Activated CD4-positive, CD25-positive, alpha-beta regulatory T cell (primary cell): ENCODE measurements around the gene ZNF441.
"Not testable (repeated sequence)": the region's sequence is repeated elsewhere in the genome, so short reads cannot be mapped to it uniquely, and the experiment has no call there.

Experiments used
- DNase-seq, 4 experiments: peaks; one replicate each; lab custom pipeline; 2025; lab: John Stamatoyannopoulos, UW

ZNF441 gene

GRCh38 chr19:11766597-11767591 is at the start of gene ZNF441:
Gene ZNF441, plus strand, starts transcription at chr19:11767000. Its CDS starts 194 bp downstream, at chr19:11767194.
- peak; percentile 77 to 92 (median 78) for DNase-seq

GRCh38 chr19:11721681-11722080 is 45.1 kb upstream of the ZNF441 start:
- DNase-seq: no peak

DNA sequence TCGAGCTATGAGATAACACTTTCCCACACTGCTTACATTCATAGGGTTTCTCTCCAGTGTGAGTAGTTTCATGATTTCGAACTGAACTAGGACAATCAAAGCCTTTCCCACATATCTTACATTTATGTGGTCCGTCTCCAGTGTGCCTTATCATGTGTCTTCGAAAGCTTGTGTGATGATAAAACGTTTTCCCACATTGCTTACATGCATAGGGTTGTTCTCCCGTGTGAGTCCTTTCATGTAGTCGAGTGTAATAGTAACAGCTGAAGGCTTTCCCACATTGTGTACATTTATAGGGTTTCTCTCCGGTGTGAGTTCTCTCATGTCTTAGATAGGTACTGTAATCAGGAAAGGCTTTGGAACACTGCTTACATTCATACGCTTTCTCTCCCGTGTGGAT is 44.4 kb upstream of the ZNF441 start:
- no peak for DNase-seq

- no peak for DNase-seq
These were observed 37.2 kb upstream of the ZNF441 start for GRCh38 chr19:11729586-11729985.

DNA sequence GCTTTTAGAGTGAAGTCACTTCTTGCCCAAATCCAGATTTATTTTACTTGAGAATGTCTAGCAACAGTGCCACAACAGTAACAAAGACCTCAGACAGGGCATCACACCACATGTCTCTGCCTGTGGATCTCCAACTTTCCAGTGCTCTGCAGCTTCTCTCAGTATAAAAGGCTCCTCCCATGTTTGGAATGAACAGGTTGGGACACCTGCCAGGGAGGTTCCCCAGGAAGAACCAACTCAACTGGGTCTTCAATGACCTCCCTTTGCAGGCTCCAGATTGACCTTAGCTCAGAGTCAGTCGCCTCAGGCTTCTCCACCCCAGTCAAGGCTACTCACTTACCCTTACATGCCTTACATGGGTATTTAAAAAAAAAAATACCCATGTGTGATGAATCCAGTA is 31.4 kb upstream of the ZNF441 start:
- no peak for DNase-seq

GRCh38 chr19:11736696-11737095 is 30.1 kb upstream of the ZNF441 start:
- DNase-seq: no peak

GRCh38 chr19:11737964-11738745 is 28.6 kb upstream of the ZNF441 start:
- DNase-seq: peak in 3 of 4 experiments; percentile 8 to 34 (median 25)

DNA sequence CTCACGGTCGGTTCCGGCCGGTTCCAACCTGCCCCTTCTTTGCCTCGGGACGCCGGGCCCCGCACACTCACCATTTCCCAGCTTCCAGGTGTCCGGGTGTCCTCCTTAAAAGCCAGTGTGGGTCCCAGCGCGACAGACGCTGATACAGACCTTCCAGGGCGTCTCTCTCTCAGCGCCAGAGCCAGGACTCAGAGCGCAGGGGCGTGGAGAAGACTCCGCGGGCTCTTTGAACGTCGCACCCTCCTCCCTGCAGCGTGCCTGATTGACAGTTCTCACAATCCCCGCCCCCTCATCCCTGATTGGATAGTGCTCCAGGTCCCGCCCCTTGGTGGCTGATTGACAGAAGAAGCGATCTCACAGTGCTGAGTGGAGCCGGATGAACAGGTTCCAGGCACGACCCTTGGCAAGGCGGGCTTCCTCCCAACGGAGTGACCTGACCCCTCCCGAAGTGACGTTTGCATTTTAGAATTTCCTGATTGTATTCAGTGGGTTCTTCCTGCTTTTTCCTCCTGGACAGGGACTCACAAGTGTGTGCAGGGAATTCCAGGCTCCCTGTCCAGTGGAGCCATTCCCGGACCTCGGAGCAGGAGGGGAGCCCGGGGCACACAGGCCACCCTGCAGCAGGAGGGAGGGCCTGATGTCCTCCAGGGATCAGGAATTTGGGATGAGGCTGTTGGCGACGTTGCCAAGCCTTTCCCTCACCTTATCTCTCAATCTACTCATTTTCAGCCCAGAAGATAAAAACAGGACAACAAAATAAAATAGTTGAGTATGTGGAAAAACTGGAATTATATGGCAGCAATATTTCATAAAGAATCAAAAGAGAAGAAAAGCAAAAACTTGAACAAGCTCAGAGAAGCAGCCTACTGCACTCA is 27.8 kb upstream of the ZNF441 start, which contains the start of gene ZNF823:
ZNF823 (minus strand) TSS at position 201 of the 875 bp plus-strand sequence; CDS start at position 74, 127 bp downstream.
- DNase-seq: peak; percentile 86 to 95 (median 88)

DNA sequence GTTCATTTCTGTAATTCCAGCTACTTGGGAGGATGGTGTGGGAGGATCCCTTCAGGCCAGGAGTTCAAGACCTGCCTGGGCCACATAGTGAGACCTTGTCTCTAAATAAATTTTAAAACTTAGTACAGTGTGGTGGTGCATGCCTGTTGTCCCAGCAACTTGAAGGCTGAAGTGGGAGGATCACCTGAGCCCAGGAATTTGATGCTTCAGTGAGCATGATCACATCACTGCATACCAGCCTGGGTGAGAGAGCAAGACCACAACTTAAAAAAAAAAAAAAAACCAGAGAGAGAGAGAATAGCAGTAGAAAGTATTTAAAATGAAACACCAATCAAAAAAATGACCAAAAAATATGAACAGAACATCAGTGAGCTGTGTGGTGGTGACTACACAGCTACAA is 20.9 kb upstream of the ZNF441 start:
- no peak for DNase-seq

DNA sequence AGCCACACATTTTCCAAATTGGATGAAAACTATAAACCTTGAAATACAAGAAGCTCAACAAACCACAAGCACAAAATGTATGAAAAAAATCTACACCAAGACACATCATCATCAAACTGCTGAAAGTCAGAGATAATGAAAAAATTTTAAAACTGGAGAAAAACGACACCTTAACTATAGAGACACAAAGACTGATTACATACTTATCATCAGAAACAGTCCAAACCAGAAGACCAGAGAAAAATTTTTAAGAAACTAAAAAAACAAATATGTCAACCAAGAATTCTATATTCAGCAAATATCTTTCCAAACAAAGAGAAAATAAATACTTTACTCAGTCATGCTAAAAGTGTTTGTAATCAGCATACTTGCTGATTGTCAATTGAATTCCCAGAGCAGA is 19.5 kb upstream of the ZNF441 start:
- DNase-seq: no peak

DNA sequence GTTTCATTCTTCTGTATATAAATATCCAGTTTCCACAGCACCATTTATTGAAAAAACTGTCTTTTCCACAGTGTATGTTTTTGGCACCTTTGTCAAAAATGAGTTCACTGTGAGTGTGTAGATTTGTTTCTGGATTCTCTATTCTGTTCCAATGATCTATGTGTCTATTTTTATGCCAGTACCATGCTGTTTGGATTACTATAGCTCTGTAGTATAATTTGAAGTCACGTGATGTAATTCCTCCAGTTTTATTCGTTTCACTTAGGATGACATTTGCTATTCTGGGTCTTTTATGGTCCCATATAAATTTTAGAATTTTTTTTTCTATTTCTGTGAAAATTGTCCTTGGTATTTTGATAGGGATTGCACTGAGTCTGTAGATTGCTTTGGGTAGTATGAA is 17.0 kb upstream of the ZNF441 start:
- DNase-seq: no peak

DNA sequence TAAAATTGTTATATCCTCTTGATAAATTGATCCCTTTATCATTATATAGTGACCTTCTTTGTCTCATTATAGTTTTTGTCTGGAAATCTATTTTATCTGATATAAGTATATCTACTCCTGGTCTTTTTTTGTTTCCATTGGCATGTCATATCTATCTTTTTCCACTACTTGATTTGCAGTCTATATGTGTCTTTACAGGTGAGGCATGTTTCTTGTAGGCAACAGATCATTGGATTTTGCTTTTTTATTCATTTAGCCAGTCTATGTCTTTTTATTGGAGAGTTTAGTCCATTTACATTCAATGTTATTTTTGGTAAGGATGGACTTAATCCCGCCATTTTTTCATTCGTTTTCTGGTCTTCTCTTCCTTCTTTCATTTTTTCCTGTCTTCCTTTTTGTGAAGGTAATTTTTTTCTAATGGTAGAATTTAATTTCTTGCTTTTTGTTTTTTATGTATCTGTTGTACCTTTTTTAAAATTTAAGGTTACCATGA is 14.5 kb upstream of the ZNF441 start:
- DNase-seq: no peak

DNA sequence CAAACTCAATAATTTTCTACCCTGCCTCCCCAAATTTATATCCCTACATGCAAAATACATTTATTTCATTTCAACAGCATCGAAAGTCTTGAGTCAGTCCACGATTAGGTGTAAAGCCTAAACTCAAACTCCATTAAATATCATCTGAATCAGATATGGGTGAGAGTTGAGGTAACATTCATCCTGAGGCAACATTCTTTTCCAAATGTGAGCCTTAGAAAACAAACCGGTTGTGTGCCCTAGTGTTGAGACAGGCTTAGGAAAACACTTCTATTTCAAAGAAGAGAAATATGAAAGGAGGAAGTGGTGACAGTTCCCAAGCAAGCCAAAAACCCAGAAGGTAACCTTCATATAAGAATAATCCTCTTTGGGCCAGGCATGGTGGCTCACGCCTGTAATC is 12.1 kb upstream of the ZNF441 start:
- DNase-seq: no peak

GRCh38 chr19:11756965-11757364 is 9.8 kb upstream of the ZNF441 start:
- DNase-seq: no peak

GRCh38 chr19:11759805-11760204 is 7.0 kb upstream of the ZNF441 start:
- DNase-seq: no peak

- DNase-seq: no peak
These were observed 3.7 kb upstream of the ZNF441 start for GRCh38 chr19:11763117-11763516.

DNA sequence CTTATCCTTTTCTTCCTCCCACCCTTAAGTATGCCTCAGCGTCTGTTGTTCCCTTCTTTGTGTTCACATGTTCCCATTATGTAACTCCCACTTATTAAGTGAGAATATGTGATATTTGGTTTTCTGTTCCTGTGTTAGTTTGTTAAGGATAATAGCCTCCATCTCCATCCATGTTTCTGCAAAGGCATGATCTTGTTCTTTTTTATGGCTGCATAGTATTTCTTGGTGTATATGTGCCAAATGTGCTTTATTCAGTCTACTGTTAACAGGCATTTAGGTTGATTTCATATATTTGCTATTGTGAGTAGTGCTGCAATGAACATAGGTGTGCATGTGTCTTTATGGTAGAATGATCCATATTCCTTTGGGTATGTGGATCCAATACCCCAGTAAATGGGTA is 3.2 kb upstream of the ZNF441 start:
- no peak for DNase-seq

DNA sequence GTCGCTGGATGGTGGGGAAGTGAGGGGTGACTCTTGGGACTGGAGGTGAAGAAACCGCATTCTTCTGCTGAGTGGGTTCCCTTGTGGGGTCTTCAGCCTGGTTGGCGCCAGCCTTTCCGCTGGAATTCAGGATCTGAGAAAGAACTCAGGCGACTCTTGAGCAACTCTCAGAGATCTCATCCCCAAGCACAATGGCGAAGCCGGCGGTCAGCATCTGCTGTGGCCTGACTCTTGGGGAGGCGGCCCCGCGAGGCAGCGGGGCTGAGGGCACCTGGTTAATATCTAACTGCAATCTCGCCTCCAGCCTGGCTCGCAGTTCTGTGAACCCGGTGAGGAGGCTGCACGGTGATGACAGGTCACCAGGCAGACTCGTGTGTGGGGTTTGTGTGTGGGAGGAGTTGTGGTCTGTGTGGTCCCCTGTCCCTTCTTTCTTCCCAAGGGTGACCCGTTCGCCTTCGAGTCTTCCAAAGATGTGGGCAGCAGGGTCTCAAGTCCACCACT is 883 bp downstream of the ZNF441 start:
- DNase-seq: peak in 1 of 4 experiments; percentile 3

GRCh38 chr19:11769995-11770394 is 3.2 kb downstream of the ZNF441 start:
- no peak for DNase-seq

- DNase-seq: not testable (repeated sequence)
These were observed 4.7 kb downstream of the ZNF441 start for GRCh38 chr19:11771520-11771919.

DNA sequence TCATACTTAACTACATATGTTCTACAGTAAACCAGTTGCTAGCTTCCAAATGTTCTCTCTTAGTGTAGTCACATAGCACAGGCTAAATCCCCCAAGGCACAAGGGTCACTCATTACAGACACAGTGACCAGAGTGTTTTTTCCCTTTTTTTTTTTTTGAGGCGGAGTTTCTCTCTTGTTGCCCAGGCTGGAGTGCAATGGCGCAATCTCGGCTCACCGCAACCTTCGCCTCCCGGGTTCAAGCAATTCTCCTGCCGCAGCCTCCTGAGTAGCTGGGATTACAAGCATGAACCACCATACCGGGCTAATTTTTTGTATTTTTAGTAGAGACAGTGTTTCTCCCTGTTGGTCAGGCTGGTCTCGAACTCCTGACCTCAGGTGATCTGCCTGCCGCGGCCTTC is 9.9 kb downstream of the ZNF441 start:
- not testable (repeated sequence) for DNase-seq
